GM12891 (cell line): ENCODE results near the gene METTL18.

Experiments used
- DNase-seq: peaks from one replicate; pipeline ENCODE4 v3.0.0; 2011; ENCODE audit warnings: low spot score; ENCODE audit not compliant: insufficient read length
- FAIRE-seq: peaks from 2 replicates; lab custom pipeline; 2011; peaks lifted over from hg19 to GRCh38; lab: Jason Lieb, UNC
- PAX5 ChIP-seq: IDR thresholded peaks from 2 replicates; pipeline ENCODE4 v1.6.1; 2011; ENCODE audit warnings: low read length, moderate library complexity, mild to moderate bottlenecking; ENCODE audit not compliant: insufficient read depth, severe bottlenecking
- POLR2A ChIP-seq: IDR thresholded peaks from 2 replicates; pipeline ENCODE4 v1.6.1; 2011; ENCODE audit warnings: low read depth, low read length, control low read depth
- POLR2AphosphoS5 ChIP-seq: IDR thresholded peaks from 2 replicates; pipeline ENCODE4 v1.6.1; 2011; ENCODE audit warnings: low read depth, low read length, control low read depth
- POU2F2 ChIP-seq: IDR thresholded peaks from 2 replicates; pipeline ENCODE4 v1.6.1; 2011; ENCODE audit warnings: low read depth, mild to moderate bottlenecking, control low read depth, low read length, moderate library complexity
- SPI1 ChIP-seq: IDR thresholded peaks from 2 replicates; pipeline ENCODE4 v1.6.1; 2011; ENCODE audit warnings: low read depth, low read length, control low read depth
- TAF1 ChIP-seq: IDR thresholded peaks from 2 replicates; pipeline ENCODE4 v1.6.1; 2011; ENCODE audit warnings: low read depth, low read length, control low read depth

The METTL18 gene

DNA sequence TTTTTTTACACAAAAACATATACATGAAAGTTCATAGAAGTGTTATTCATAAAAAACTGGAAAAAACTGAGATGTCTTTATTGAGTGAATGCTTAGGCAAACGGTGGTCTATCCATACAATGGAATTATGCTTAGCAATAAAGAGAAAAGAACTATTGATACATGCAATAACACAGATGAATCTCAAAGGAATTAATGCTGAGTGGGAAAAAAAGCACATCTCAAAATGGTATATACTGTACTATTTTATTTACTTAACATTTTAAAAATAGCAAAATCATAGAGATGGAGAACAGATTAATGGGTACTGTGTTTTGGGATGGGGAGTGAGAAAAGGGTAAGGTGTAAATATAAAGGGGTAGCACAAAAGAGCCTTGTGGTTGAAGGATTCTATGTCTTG, 29.8 kb downstream of the METTL18 start:
- TF ChIP-seq POLR2A = no peak
- no peak for TF ChIP-seq PAX5
- FAIRE-seq = no peak
- DNase-seq = no peak

GRCh38 chr1:169762699-169763098, 32.0 kb downstream of the METTL18 start:
- DNase-seq (no peak), FAIRE-seq (no peak)
- TF ChIP-seq POLR2AphosphoS5 (no peak), TAF1 (no peak), POLR2A (no peak), SPI1 (no peak), POU2F2 (no peak), PAX5 (no peak)

DNA sequence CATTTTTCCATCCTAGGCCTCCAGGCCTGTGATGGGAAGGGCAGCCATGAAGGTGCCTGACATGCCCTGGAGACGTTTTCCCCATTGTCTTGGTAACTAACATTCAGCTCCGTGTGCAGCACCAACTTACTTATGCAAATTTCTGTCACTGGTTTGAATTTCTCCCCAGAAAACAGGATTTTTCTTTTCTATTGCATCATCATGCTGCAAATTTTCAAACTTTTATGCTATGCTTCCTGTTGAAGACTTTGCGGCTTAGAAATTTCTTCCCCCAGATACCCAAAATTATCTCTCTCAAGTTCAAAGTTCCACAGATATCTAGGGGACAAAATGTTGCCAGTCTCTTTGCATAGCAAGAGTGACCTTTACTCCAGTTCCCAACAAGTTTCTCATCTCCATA, 35.7 kb downstream of the METTL18 start:
- DNase-seq = no peak
- TF ChIP-seq TAF1 (no peak), POU2F2 (no peak), POLR2A (no peak), SPI1 (no peak), POLR2AphosphoS5 (no peak), PAX5 (no peak)
- FAIRE-seq = no peak

GRCh38 chr1:169753549-169753948, 41.2 kb downstream of the METTL18 start:
- FAIRE-seq = no peak
- TF ChIP-seq SPI1 (no peak), PAX5 (no peak), POLR2AphosphoS5 (no peak), TAF1 (no peak)
- DNase-seq = no peak

GRCh38 chr1:169750041-169750440, 44.7 kb downstream of the METTL18 start:
- no peak for TF ChIP-seq POLR2A
- no peak for TF ChIP-seq PAX5
- no peak for TF ChIP-seq POLR2AphosphoS5
- TF ChIP-seq SPI1 = no peak
- TF ChIP-seq POU2F2 = no peak
- no peak for TF ChIP-seq TAF1
- FAIRE-seq = no peak
- no peak for DNase-seq

- DNase-seq = no peak
- TF ChIP-seq SPI1 = no peak
- no peak for TF ChIP-seq POU2F2
- no peak for TF ChIP-seq PAX5
- TF ChIP-seq POLR2A = no peak
- TF ChIP-seq POLR2AphosphoS5 = no peak
- no peak for TF ChIP-seq TAF1
- FAIRE-seq = no peak
Measured at GRCh38 chr1:169746550-169746949, 48.2 kb downstream of the METTL18 start.

- DNase-seq (no peak), FAIRE-seq (no peak)
- no peak for TF ChIP-seq POLR2AphosphoS5
- TF ChIP-seq TAF1 = no peak
- no peak for TF ChIP-seq SPI1
- TF ChIP-seq POLR2A = no peak
- TF ChIP-seq PAX5 = no peak
Measured at GRCh38 chr1:169745015-169745861, 49.5 kb downstream of the METTL18 start.
